ENCODE measurements around the gene PLCB1.
"Not testable (repeated sequence)": the region's sequence is repeated elsewhere in the genome, so short reads cannot be mapped to it uniquely, and the experiment has no call there.

The PLCB1 gene

DNA sequence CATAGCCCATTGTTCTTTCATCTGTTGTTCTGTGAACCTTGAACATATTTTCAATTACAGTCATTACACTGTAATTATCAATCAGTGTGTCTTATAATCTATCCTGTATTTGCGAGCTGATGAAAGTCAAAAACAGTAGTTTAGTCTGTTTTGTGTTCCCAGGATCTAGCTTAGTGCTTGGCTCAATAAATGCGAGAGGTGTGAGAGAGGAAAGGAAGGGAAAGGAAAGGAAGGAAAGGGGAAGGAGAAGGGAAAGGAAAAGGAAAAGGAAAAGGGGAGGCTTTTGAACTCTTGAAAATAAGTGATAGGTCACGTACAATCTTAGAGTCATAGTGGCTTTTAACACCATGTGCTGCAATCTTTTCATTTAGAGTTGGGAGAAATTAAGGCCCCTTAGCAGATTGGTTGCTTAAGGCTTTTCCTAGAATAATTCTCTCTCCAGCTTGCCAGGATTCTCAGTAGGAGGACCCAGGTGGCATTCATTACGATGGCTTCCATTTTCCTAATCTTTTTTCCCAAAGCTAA, 503.0 kb downstream of the PLCB1 start:
- DNase-seq, result no peak

- no peak for DNase-seq
These were observed 503.8 kb downstream of the PLCB1 start for GRCh38 chr20:8635837-8636236.

DNA sequence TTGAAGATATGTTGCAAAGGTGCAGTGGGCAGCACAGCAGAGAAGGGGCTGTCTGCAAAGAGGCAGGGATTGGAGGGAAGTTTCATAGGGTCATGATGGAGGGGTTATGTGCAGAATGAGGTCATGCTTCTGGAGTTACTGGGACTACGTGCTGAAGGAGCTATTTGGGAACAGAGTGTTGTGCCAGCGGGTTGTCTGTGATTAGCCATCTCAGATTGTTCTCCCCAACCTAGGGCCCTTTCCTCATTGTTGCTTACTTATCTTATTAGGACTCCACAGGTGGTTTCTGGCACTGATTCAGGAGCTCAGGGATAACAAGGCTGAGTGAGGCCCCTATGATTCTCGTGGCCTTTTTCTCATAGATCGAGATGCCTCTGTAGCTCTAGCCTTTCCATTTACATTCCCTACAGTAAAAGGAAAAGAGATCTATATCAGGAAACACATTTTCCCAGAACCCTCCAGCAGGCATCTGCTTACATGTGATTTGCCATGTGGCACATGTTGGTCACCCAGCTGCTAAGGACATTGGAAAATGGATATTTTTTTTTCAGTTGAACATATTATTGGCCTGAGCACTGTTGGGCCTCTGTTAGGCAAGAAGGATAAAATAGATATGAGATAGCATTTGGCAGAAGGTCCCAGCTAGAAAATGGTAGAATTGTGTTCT, 507.2 kb downstream of the PLCB1 start:
- DNase-seq, result no peak

- DNase-seq, result no peak
These were observed 508.4 kb downstream of the PLCB1 start for GRCh38 chr20:8640461-8640860.

GRCh38 chr20:8642247-8642646, 510.2 kb downstream of the PLCB1 start:
- no peak for DNase-seq

- not testable (repeated sequence) for DNase-seq
These were observed 512.4 kb downstream of the PLCB1 start for GRCh38 chr20:8644468-8644867.

GRCh38 chr20:8645326-8645725, 513.3 kb downstream of the PLCB1 start:
- no peak for DNase-seq

DNA sequence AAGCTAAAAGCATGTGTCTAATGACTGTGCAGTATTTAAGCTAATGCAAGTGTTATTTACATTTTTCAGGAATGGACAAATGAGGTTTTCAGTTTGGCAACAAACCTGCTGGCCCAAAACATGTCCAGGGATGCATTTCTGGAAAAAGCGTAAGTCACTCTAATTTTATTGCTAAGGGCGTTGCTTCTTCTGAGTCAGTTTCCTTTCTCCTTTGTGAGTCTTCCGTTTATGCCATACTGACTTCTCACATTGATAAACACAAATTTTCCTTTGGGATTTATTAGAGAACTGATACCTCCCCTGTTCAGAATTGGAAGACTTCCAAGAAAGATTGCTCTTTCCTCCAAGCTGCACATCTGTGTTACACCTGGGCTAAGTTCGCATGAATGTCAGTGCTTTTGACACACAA, 514.0 kb downstream of the PLCB1 start:
- DNase-seq, result no peak

GRCh38 chr20:8646716-8647115, 514.6 kb downstream of the PLCB1 start:
- no peak for DNase-seq

DNA sequence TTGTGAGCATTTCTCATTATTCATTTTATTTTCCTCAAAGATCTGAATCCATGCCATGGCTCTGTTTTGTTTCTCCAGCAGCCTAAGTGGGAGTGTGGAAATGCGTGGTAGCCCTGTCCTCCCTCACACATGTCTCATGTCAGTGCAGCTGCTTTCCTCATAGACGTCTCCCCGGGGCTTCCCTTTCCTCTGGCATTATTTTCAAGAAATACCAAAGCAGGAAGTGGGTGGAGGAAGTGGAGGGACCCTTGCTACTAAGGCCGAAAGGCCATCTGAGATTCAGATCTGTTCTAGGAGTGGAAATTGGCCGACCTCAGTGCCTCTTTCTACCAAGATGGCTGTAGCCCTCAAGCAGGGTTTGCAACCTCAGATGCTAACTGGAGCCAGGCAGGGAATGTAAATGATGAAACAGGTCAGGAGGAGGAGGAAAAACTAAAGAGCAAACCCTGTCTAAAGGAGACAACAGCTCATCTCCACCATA, 515.9 kb downstream of the PLCB1 start:
- no peak for DNase-seq

GRCh38 chr20:8648466-8648865, 516.4 kb downstream of the PLCB1 start:
- no peak for DNase-seq

GRCh38 chr20:8652396-8652795, 520.3 kb downstream of the PLCB1 start:
- no peak for DNase-seq

- no peak for DNase-seq
These were observed 522.4 kb downstream of the PLCB1 start for GRCh38 chr20:8654486-8654885.

- no peak for DNase-seq
These were observed 524.3 kb downstream of the PLCB1 start for GRCh38 chr20:8656335-8656734.

DNA sequence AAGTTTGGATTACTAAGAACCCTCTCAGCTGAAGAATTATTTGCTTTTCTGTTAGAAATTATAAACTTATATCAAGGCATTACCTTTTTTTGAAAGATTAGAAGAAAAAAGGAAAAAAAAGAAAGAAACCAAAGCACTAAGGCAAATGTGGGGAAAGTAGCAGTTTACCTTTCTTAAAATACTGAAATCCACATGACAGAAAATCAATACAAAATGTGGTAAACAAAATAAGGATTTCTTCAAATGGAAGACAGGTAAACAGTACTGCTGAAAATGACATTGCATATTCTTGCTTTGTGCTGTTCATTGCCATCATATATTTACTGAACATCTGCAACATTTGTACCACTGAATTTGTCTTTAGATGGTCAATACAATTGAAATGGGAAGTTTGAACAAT, 525.6 kb downstream of the PLCB1 start:
- no peak for DNase-seq

- no peak for DNase-seq
These were observed 526.0 kb downstream of the PLCB1 start for GRCh38 chr20:8658103-8658502.

DNA sequence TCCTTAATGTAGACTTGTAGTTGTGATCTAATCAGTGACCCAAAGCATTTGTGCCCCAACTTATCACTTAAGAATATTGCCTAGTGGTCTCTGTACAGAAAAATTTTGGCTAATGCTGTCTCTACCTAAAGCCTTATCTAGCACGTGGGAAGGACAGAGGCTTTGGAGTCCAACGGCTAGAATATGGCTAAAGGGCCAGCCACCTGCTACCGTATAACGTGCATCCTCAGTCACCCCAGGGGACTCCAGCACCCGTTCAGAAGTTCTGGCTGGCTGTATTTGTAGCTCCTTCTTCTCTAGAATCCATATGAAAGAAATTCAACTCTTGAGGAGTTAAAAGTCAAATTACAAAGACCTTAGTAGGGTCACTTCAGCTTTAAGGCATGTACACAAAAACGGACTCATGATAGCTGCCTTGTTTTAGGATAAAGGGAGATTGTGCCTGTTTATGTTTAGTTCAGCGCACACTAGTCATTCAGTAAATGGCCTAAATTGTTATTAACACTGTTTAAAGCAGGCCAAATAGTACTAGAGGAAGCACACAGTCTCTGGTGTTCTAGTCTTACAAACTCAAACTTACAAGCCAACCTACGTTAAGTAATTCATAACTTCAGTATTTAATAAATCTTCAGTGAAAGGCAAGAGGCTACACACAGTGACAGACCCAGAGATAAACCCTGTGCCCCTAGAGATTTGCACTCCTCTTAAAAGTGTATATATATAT, 529.3 kb downstream of the PLCB1 start:
- DNase-seq, result no peak

DNA sequence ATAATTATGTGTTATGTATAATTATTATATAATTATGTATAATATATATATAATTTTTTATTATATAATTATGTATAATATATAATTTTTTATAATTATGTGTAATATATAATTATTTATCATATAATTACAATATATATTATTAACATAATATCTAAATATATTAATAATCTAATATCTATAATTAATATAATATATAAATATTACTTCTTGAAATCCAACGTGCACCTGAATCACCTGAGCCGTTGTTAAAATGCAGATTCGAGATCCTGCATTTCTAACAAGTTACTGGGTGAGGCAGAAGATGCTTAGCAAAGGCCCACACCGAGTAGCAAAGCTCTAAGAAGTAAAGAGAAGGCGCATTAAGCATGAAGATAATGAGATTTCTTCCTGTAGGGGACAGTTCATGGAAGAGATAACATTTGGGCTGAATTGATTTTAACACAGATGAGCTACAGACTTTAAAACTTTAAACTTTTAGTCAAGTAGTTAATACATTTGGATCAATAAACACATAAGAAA, 530.4 kb downstream of the PLCB1 start:
- DNase-seq, result no peak

GRCh38 chr20:8663424-8663823, 531.4 kb downstream of the PLCB1 start:
- no peak for DNase-seq

GRCh38 chr20:8664778-8665177, 532.7 kb downstream of the PLCB1 start:
- DNase-seq, result no peak

- DNase-seq, result no peak
These were observed 535.2 kb downstream of the PLCB1 start for GRCh38 chr20:8667306-8667705.

- DNase-seq, result no peak
These were observed 538.3 kb downstream of the PLCB1 start for GRCh38 chr20:8670207-8670892.

DNA sequence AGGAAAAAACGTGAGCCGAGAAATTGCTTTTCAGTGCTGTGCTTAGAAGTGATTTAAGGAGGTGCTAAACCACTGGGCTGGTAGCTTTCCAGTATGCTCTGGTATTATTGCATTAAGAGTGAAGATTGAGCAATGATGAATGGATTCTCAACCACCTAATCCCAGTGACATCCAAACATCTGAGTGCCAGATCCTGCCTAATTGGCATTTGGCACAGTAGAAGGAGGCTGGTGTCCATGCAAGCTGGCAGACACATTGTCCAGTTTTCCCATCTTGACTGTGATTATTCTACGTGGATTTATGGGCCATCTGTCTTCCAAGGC, 538.8 kb downstream of the PLCB1 start:
- no peak for DNase-seq
